ENCODE data around the gene PPP6R3. TPM values are rescaled to one million over a fixed set of nuclear protein-coding genes. Genes with fewer than 3 reads are reported as not detected.

Gene PPP6R3
- total RNA-seq, 2 donors from 2014 or later, result 118 to 136 TPM

DNA sequence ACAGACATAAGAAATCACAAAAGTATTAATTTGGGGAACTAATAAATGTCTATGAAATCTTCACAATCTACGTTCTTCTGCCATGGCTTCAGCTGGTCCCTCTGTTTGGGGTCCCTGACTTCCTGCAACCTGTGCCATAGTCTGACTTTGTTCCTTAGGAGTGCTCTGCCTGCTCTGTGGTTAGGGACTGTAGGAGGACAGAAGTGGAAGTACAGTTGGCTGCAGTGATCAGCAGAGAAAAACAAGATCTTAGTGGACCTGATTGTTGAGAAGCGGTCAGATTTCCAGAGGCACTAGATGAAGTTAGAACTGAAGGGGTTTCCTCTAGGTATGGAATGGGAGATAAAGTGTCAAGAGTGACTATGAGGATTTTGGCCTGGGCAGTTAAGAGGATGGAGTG is 80.6 kb downstream of the PPP6R3 start:
- Mint-ChIP-seq H3K27me3 (ENCODE audit: insufficient read depth) (no peaks in the 10 kb centered on the region), H3K27ac (peak overlapping the region; percentile 33), H3K9me3 (peaks cover 22% of the 10 kb centered on the region), H3K4me1 (peaks cover 29% of the 10 kb centered on the region), H3K36me3 (ENCODE audit: low read depth) (peaks cover 72% of the 10 kb centered on the region), H3K4me3 (no peak overlapping the region)
- H3K27ac ChIP-seq (ENCODE audit: low read depth, low read length), result no peak overlapping the region
- 97 to 100% methylated on average over 2 of the region's 2 CpGs for WGBS, 2 experiments (ENCODE audit: insufficient coverage in 1 of 2, insufficient read length in 1 of 2)
- H3K27me3 ChIP-seq (ENCODE audit: control insufficient read depth, insufficient read depth, low read length, poor library complexity, severe bottlenecking), result no peaks in the 10 kb centered on the region
- TF ChIP-seq, protein P1, sequence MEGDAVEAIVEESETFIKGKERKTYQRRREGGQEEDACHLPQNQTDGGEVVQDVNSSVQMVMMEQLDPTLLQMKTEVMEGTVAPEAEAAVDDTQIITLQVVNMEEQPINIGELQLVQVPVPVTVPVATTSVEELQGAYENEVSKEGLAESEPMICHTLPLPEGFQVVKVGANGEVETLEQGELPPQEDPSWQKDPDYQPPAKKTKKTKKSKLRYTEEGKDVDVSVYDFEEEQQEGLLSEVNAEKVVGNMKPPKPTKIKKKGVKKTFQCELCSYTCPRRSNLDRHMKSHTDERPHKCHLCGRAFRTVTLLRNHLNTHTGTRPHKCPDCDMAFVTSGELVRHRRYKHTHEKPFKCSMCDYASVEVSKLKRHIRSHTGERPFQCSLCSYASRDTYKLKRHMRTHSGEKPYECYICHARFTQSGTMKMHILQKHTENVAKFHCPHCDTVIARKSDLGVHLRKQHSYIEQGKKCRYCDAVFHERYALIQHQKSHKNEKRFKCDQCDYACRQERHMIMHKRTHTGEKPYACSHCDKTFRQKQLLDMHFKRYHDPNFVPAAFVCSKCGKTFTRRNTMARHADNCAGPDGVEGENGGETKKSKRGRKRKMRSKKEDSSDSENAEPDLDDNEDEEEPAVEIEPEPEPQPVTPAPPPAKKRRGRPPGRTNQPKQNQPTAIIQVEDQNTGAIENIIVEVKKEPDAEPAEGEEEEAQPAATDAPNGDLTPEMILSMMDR (conservative IDR thresholded peaks at IDR 0.05), result no peak
- H3K9me3 ChIP-seq (ENCODE audit: control insufficient read depth, low read length), result no peaks in the 10 kb centered on the region
- no peaks in the 10 kb centered on the region for H3K4me1 ChIP-seq (ENCODE audit: control insufficient read depth, insufficient read depth, low read length)
- DNase-seq, result no peak
- H3K4me3 ChIP-seq (ENCODE audit: low read length), result no peak overlapping the region
- H3K9ac ChIP-seq (ENCODE audit: extremely low read depth, low read length, poor library complexity, severe bottlenecking), result no peak overlapping the region
- H3K36me3 ChIP-seq (ENCODE audit: control insufficient read depth, insufficient read depth, low read length), result peaks cover 83% of the 10 kb centered on the region

DNA sequence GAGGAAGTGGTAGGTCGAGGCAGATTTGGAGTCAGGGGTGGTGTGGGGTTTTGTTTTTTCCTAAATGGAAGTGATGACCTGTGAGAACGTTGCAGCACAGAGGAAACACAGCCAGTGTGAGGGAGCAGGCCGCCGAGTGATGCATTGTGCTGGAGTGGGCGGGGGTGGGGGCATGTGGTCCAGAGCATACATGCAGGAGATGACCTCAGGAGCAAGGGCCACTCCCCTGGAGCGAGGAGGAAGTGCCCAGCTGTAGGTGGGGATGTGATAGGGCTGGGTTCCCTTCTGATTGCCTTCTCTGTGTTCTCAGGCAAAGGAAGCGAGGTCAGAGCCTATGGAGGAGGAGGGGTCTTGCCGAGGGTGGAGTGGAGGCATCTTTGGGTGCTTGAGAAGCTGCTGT is 81.4 kb downstream of the PPP6R3 start:
- TF ChIP-seq, protein P1 (conservative IDR thresholded peaks at IDR 0.05), result no peak
- WGBS, 2 experiments (ENCODE audit: insufficient coverage in 1 of 2, insufficient read length in 1 of 2), result 94% methylated on average over 8 of the region's 8 CpGs; no CpG with 5 or more reads in 1 of the 2 experiments
- Mint-ChIP-seq H3K9me3 (peaks cover 22% of the 10 kb centered on the region), H3K4me3 (no peak overlapping the region), H3K36me3 (ENCODE audit: low read depth) (peaks cover 81% of the 10 kb centered on the region), H3K4me1 (peaks cover 20% of the 10 kb centered on the region), H3K27me3 (ENCODE audit: insufficient read depth) (no peaks in the 10 kb centered on the region), H3K27ac (peak overlapping the region; percentile 33)
- H3K9ac ChIP-seq (ENCODE audit: extremely low read depth, low read length, poor library complexity, severe bottlenecking), result no peak overlapping the region
- H3K36me3 ChIP-seq (ENCODE audit: control insufficient read depth, insufficient read depth, low read length), result peaks cover 82% of the 10 kb centered on the region
- H3K4me3 ChIP-seq (ENCODE audit: low read length), result no peak overlapping the region
- H3K27me3 ChIP-seq (ENCODE audit: control insufficient read depth, insufficient read depth, low read length, poor library complexity, severe bottlenecking), result no peaks in the 10 kb centered on the region
- no peaks in the 10 kb centered on the region for H3K4me1 ChIP-seq (ENCODE audit: control insufficient read depth, insufficient read depth, low read length)
- no peak for DNase-seq
- no peaks in the 10 kb centered on the region for H3K9me3 ChIP-seq (ENCODE audit: control insufficient read depth, low read length)
- no peak overlapping the region for H3K27ac ChIP-seq (ENCODE audit: low read depth, low read length)

DNA sequence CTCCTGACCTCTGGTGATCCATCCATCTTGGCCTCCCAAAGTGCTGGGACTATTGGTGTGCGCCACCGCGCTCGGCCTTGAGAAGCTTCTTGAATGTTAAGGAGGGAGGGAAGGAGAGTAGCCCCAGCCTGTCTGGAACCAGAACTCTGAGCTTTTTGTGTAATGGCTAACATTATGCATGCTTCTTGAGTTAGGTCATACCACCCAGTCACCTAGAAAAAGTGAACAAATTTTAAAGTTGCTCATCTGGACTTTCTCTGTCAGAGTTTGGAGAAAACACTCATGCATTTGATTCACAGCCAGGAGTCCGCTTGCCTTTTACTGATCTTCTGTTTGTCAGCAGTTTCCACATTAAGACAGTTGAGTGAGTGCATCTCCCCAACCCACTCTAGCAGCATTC is 82.1 kb downstream of the PPP6R3 start:
- Mint-ChIP-seq H3K36me3 (ENCODE audit: low read depth) (peaks cover 84% of the 10 kb centered on the region), H3K27ac (peak overlapping the region; percentile 86), H3K4me1 (peaks cover 20% of the 10 kb centered on the region), H3K4me3 (no peak overlapping the region), H3K9me3 (peaks cover 22% of the 10 kb centered on the region), H3K27me3 (ENCODE audit: insufficient read depth) (no peaks in the 10 kb centered on the region)
- no peak for DNase-seq
- Histone ChIP-seq H3K36me3 (ENCODE audit: control insufficient read depth, insufficient read depth, low read length) (peaks cover 82% of the 10 kb centered on the region), H3K9me3 (ENCODE audit: control insufficient read depth, low read length) (no peaks in the 10 kb centered on the region), H3K9ac (ENCODE audit: extremely low read depth, low read length, poor library complexity, severe bottlenecking) (no peak overlapping the region), H3K27ac (ENCODE audit: low read depth, low read length) (no peak overlapping the region), H3K27me3 (ENCODE audit: control insufficient read depth, insufficient read depth, low read length, poor library complexity, severe bottlenecking) (no peaks in the 10 kb centered on the region), H3K4me1 (ENCODE audit: control insufficient read depth, insufficient read depth, low read length) (no peaks in the 10 kb centered on the region), H3K4me3 (ENCODE audit: low read length) (no peak overlapping the region)
- TF ChIP-seq, protein P1 (conservative IDR thresholded peaks at IDR 0.05), result no peak
- 97 to 100% methylated on average over 1 to 5 of the region's 5 CpGs for WGBS, 2 experiments (ENCODE audit: insufficient coverage in 1 of 2, insufficient read length in 1 of 2)
